Activated T-cell treated with anti-CD3 and anti-CD28 coated beads for 4 hours (primary cell): ENCODE data around the gene RBFOX1.

Source experiments
- DNase-seq: peaks from one replicate; pipeline ENCODE4 v3.0.0-alpha.2; 2020

RBFOX1 gene

DNA sequence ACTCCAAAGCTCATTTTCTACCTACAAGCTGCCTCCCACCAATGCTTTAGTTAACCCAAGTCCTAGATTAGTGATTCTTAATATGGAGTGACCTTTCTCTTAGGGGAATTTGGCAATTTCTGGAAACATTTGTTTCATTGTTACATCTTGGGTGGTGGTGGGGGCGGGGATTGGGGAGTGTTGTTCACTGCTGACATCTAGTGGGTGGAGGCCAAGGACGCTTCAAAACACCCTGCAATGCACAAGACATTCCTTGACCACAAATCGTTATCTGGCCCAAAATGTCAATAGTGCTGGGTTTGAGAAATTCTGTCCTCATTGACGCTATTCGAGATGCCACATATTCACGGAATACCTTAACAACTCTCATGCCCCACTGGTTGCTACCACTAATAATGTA lies 282.9 kb downstream of the RBFOX1 start:
- no peak for DNase-seq

DNA sequence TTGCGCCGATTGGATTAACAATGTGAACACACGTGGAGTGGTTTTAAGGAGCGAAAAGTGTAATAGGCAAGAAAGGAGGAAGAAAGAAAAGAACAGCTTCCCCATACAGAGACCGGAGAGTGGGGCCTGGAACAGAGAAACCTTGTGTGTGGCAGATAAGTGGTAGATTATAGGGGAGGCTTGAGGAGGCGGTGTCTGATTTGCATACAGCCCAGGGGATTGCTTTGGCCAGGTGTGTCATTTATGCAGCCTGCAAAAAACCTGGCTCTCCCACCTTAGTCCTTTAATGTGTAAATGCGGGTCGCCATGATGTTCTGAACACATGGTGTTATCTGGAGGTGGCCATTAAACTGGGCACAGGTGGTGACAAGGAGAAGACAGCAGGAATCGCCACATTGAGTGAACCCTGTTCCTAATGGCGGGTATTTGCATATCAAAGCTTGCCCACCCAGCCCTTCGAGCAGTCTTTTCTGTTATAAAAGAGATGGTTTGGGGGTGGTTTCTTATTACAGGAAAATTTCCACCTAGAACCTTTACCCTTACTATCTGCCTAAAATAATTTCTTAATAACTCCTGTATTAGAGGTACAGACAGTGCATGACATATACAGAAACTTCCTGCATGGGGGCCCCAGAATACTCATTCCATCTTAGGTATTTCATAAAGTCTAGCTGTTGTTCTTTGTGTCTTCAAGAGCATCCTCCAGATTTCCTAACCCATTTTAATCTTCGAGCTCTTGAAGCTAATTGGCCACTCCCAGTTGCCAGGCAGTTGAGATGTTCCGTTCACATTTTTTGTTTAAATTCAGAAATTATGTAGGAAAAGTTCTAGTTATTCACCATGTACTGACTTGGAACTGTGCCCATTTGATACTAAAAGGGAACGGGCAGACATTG lies 292.5 kb downstream of the RBFOX1 start:
- no peak for DNase-seq

DNA sequence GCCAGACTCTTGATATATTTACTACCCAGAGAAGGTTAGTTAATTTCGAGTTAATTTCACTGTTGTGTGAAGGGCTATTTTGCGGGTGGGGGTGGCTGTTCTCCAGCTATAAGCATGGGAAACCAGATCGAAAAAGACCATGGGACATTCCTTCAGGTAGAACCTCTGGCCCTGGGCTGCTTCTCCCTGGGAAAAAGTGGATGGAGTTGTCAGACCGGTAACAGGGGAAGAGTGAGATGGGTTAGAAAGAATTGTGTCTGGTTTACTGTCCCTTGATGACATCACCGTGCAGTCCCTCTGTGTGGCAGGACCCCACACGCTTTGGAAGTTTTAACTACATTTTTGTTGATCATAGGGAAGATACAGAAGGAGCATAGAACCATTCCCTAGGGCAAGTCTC lies 296.3 kb downstream of the RBFOX1 start:
- no peak for DNase-seq

DNA sequence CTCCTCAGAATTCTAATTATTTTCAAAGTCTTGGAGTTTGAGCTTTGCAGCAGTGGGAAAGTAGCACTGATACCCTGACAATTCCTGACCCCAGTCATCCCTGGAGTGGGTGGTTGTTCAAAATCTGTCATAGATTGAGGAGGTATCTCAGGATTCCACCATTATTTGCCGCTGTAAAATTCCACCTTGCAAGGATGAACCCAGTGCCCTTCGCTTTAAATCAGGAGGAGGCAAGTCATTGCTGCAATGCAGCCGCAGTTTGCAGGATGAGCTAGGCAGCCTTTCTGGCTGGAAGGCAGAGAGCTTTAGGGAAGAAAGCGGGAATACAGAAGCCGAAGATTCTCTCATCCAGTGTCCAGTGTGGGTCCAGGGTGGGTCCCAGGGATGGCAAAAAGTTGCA lies 296.9 kb downstream of the RBFOX1 start:
- no peak for DNase-seq

DNA sequence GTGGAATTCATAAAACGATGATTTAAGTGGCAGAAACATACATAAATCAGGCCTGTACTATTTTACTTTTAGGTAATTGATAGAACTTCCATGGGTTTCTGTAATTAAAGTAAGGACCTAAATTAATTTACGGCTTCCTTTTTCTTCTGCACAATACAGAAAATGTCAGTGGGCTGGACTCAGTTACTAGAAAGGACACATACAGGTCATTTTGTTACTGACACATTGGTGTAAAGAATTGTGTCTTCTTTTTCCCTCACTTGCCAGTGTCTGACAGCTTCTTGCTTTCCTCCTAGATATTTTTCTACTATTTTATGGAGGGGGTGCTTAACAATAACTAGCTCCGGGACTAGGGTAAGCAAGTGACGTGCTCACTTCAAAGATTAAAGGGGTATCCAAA lies 304.8 kb downstream of the RBFOX1 start:
- no peak for DNase-seq

DNA sequence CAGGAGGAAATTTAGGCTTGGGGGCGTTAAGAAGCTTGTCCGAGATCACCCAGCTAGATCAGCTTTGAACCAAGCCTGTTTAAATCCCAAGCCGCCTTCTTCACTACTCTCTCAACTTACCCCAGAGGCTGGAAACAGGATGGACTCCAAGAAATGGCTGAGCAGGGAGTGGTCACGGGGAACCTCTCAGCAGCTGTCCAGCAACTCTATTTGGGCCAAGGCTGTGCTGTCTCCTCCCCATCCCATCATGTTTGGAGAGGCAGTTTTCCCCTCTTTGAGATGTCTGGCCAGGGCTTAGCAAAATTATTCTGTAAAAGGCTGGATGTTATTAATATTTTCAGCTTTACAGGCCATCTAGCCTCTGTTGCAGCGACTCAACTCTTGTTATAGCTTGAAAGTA lies 305.7 kb downstream of the RBFOX1 start:
- DNase-seq: no peak

DNA sequence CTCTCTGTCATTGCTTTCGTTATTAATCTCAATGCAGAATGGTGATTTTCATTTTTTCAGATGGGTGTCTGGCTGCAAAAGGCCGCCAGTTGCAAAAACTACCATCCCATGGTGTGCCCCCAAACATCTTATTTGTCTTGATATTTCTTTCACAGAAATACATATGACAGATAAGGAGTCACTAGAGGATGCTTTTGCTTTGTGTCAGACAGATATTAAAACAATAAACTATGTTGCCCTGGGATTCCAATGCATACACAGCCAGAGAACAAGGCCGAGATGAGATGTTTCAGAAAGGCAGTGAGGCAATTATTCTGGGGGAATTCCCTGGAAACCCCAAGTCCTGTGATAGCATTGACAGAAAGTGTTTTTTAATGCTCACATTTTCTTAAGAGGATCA lies 307.7 kb downstream of the RBFOX1 start:
- no peak for DNase-seq

DNA sequence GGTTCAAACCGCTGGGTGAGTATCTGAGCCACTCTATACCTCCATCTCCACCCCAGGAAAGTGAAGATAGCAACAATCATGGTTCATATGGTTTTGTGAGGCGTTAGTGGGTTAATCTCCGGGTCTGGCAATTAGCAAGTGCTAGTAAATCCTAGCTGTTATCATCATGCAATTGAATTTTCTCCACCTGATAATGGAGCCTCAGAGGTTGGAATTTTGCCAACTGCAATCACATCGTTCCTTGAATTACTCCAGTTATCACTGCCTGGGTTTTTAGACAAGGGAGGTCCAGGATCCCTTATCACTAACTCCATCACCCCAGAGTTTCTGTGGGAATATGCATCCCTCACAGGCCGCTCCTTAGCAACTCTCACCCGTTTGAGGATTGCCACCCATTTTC lies 311.5 kb downstream of the RBFOX1 start:
- DNase-seq: no peak

DNA sequence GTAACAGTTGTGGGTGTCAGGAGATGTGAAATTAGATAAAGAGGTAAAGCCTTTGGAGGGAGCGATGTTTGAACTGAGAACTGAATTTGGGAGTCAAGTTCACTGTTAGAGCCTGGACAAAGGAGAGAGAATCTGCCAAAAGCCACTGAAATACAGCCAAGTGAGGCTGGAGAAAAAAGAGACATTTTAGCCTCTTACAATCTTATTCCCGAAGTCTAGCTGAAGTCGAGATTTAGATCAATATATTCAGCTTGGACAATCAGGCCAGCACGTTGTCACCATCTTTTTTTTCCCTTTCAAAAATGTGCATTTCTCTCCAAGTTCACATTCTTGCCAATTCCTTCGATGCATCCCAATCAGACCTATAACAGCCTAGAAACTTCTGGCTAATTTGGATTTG lies 312.2 kb downstream of the RBFOX1 start:
- DNase-seq: no peak

DNA sequence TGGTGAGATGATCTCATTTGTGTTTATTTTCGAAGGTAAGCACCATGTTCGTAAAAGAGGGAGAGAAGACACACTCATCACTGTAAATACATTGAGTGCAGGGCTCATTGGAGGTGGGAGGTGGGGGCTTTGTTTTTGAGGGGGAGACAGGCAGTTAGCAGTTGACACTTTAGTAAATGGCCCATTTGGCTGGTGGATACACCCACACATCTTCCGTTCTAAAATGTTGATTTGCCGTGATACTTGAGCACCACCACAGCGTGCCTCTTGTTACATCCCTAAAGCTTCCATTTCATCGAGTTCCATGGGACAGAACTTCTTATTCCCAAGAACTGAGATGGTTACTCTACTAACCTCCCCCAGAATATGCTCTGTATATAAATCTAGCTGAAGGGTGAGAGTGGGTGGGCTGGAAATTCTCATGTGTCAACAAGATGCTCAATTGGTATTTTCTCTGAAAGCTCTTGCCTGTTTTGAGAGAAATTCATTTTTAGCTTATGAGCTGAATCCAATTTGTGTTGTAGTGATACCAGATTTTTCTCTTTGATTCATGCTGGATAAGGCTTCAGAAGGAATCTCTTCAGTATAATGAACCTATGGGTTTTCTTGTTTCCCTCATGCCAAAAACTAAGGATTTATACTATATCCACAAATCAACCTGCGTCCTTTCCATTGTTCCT lies 314.3 kb downstream of the RBFOX1 start:
- no peak for DNase-seq

DNA sequence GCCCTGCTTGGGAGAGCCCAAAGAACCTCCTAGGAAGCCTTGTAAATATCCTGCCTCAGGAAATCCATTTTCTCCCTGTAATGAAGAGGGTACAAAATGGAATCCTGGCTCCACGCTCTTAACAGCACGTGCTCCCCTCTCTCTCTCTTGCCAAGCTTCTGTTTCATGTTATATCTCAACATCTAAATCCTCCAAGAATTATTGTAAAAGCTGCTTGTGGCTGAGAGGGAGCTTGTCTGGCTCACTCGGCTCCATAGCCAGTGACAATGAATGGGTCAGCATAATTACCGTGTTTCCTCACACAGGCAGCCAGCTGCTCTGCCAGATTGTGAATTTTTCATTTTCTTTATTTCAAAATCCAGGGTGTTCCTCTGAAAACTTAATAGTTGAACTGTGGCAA lies 317.8 kb downstream of the RBFOX1 start:
- DNase-seq: no peak

DNA sequence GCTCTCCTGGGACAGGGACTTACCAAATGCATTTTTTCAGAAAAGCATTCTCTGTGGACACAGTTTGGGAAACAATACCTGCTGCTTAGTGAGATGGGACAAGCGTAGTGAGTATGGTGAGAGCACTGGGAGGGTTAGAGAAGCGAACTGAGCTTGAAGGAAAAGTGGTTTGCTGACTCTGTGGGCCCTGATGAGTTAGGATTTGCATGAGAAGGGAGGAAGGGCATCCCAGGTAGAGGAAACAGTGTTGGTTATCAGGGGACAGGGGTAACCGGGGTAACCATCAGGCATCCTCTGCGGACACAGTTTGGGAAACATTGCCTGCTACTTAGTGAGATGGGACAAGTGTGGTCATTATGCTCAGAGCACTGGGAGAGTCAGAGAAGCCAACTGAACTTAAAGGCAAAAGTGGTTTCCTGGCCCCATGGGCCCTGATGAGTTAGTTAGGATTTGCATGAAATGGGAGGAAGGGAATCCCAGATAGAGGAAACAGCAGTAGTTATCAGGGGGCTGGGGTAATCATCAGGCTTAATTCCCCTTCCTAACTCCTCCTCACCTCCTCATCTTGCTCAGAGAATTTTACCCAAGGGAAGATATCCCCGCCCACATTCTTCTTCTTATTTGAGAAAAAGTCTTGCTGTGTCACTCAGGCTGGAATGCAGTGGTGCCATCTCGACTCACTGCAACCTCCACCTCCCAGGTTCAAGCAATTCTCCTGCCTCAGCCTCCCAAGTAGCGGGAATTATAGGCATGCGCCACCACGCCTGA lies 319.3 kb downstream of the RBFOX1 start:
- DNase-seq: no peak

DNA sequence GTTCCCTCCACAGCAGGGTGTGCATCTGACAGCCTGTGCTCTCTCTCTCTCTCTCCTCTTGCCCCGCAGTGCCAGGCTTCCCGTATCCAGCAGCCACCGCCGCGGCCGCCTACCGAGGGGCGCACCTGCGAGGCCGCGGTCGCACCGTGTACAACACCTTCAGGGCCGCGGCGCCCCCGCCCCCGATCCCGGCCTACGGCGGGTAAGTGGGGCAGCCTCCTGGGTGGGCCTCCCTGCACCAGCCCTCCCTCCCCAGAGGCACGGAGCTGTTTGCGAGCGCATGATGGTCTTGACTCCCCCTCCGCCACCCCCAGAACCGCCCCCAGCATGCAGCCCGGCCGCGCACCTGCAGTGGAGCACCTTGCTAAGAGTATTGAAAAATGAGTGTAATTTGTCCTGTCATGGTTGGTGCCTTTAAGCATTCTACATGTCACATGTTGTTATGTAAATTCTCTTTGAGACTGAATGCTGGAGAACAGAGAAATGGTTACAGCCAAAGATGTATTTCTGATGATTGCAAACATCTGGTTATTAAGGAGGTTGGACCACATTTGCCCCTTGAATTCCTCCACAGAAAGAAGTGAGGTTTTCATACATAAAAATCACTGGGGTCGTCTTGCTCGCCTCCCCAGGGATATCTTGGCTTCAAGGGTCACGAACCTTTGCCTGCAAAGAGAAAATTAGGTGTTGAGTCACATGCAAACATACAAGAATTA lies 321.3 kb downstream of the RBFOX1 start:
- no peak for DNase-seq

DNA sequence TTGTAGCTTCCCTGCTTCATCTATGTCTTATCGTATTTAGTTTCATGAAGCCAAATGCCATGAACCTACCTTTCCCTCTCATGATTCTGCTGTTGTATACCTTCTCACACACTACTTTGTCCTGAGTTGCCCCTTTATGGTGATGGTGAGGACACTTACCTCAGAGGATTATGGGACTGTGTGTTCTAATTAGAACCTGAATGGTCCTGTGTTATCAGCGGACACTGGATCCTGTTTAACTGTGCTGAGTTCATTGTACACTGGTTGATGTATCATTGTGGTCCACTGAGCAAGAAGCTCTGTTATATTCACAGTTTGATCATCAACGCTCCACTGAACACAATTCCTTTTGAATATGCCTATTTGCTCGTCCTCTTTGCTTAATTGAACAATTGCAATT lies 343.0 kb downstream of the RBFOX1 start:
- no peak for DNase-seq

DNA sequence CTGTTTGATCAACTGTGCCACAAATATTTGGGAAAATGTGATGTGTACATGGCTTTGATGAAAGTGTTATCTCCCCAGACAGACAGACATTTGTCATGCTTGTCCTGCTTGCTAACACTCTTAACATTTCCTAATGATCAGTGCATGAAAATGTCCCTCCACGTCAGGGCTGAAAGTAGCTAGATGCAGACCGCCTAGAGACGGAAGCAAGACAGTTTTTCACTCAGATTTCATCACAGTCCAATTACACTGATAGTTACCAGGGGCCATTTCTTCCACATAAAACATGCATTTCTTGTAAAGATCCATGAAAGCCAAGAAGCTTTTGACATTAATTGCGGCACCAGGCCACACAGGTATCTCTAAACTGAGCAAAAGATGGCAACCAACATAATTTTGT lies 347.7 kb downstream of the RBFOX1 start:
- no peak for DNase-seq

DNA sequence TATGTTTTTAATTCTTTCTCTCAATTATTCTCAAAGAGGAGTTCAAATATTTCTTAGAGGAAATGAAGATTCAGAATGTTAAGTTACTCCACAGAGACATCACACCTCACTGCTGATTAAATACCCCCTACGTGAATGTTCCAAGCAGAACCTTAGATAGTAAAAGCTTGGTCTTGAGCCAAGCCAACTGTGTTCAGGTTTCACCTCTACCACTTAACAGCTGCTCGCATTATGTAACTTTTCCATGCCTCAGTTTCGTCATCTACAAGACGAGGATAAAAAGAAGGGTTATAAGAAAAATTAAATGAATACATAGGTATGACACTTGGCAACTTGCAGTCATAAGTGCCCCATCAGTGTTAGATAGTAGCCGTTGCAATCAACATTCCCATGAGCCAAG lies 356.2 kb downstream of the RBFOX1 start:
- DNase-seq: no peak

DNA sequence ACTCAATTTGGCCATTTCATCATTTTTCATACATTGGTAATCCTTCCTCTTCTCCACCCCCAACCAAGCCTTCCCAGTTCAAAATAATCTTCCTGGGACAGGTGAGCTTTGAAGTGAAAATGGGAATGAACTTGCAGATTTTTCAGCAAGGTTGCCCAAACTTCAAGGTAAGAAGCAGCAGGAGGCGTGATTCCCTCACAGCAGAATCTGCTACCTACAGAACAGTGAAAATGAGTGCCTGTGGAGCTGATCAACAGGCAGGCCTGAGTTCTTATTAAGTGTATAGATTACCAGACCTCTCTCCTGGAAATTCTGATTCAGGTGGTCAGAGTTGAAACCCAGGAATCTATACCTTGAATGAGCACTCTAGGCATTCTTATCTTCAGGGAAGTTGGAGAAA lies 356.6 kb downstream of the RBFOX1 start:
- DNase-seq: no peak

DNA sequence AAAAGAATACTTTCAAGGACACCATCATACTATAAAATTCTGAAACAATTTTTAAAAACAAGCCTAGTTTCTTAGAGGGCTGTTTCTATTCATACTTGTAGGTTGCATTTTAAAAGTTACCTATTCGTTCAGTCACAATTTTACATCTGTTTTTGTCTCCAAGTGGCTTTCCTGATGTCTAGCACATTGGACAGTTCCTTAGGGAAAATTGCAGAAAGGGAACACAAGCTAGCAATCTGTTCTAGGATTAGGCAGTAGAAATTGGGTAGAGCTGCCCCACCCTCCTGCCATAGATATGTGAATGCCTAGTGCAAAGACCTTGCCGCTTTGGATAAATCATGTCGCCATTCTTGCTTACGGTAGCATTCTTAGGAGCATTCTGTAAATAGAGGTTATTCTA lies 358.9 kb downstream of the RBFOX1 start:
- DNase-seq: no peak

DNA sequence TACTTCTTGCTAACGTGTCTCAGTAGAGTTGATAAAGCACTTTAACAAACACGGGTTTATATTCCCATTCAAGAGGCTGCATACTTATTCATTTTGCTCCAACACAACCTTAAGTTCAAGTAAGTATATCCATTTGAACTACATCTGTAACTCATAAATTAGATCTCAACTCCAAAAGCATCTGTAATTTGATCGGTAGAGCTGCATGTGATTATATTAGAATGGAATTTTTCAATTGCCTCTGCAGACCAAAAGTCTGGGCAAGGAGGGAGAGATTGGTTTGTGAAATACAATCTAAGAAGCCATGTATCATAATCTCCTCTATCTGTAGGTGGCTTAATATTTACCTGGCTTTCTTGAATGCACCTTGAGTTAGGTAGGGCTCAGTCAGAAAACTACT lies 371.0 kb downstream of the RBFOX1 start:
- no peak for DNase-seq

DNA sequence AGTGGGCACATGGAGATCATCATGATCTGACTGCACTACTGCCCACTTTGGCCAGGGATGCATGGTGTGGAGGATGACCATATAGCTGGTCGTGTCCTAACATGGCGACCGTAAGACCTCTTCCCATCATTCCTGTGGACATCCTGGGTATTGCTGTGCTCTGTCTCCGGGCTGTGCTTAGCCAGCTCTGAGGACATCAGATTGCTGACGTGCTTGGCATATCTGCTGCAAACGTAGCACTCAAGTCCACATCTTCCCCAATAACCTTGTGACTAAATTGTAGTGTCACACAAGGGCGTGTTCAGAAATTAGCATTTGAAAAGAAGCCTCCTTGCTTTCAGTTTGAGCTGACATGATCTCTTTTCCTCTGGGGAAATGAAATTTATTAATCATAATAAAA lies 373.2 kb downstream of the RBFOX1 start:
- no peak for DNase-seq

DNA sequence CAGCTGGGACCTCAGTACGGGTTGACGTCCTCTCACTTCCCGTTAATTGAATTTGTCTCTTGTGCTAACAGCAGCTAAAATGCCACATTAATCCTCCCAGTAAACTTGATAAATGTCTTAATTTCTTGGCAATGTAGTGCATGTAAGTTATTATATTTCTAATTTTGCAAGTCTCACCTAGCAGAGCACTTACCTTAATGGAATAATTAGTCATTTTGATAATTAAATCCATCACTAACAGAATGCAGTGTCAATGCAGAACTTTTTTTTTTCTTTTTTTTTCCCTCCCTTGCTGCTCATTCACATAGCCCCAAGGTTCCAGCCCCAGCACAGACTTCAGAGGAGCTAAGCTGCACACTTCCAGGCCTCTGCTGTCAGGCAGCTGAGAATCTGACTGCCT lies 376.5 kb downstream of the RBFOX1 start:
- no peak for DNase-seq

DNA sequence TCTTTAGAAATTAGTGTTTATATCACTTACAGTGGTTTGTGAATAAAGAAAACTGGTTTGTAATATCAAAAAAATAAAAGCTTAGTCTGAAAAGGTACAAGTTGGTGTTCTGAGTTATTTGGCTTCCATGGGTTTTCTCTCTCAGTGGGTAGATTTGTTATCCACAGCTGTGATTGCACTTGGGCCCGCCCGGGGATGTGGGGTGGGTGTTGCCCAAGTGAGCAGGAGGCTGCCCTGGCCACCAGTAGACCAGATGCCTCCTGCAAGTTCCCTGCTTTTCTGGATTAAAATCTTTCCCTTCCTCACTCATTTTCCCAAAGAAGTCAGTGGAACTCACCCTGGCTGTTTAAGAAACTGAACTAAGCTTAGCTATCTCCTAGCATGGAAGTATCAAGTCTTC lies 380.6 kb downstream of the RBFOX1 start:
- no peak for DNase-seq

DNA sequence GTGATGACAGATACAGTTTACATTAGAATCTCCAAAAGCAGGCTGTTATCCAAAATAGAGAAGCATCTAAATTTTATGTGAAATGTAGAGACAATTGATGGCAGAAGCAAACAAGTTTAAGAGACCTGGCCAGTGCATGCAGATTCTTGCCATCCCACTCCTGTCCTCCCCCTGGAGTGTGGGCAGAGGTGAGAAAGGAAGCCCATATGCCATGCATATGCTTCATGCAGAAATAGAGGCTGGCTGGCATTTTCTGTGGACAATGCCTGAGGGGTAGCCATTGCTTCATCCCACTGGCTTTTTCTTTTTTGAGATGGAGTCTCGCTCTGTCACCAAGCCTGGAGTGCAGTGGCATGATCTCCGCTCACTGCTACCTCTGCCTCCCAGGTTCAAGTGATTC lies 382.1 kb downstream of the RBFOX1 start:
- no peak for DNase-seq
